ENCODE results near the gene OR10J4.
"Not testable (repeated sequence)": the region's sequence is repeated elsewhere in the genome, so short reads cannot be mapped to it uniquely, and the experiment has no call there.

OR10J4 gene

DNA sequence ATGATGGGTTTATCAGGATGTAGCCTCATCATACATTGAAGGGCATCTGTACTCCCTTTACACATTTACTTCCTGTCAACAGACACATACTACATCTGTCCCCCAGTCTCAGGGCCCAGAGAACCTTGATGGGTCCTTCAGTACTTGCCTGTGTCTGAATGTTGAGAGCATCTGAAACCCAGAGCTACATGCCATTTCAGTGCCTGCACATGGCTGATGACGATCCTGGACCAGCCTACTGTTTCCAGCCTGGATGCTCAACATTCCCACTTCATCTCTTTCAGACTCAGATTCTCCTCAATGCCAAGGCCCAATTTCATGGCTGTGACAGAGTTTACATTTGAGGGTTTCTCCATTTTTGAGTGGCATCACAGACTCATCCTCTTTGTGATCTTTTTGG, at the start of gene OR10J4:
Gene OR10J4 (plus strand): TSS at position 301 of the 400 bp plus-strand sequence.
- DNase-seq, result no peak

DNA sequence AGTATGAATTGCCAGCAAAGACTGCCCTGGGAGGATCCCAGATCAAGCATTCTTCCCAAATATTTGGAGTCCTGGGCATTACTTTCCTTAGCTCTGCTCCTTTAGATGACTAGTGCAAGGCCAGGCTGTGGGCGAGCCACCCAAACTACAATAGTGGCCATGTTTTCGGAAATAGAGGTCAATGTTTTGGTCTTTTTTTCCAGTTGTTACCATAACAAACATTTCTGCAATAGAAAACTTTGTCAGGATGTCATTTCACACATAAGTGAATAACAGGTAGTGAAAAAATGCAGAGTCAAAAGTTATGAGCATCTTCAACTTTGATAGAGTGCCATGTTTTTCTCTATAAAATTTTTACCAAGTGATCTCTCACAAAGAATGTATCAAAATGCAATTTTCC, 25.2 kb upstream of the OR10J4 start:
- no peak for DNase-seq

DNA sequence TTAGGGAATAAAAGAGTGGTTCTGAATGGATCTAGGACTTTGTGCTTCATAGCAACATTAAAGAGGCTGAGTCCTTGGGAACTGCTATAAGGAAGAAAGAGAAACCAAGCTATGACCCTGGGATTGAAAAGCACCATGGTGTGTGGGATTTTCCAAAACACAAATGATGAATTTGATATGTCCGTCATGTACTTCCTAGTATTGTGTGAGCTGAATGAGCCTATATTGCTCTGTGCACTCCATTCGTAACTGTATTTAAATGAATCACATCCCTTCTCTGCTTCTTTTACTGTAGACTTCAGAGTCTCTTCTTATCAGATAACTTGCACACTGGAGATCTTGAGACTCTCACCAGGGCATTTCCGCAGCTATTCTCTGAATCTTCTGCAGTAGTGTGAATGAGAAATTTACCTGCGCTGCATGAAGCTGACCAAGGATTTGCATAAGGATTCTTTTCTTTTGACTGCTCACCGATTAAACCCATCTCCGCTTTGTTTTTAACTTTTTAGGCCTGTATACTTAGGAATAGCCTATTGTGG, 23.1 kb upstream of the OR10J4 start:
- DNase-seq, result no peak

- DNase-seq, result no peak
Observed at GRCh38 chr1:159421821-159422220, 10.2 kb upstream of the OR10J4 start.

DNA sequence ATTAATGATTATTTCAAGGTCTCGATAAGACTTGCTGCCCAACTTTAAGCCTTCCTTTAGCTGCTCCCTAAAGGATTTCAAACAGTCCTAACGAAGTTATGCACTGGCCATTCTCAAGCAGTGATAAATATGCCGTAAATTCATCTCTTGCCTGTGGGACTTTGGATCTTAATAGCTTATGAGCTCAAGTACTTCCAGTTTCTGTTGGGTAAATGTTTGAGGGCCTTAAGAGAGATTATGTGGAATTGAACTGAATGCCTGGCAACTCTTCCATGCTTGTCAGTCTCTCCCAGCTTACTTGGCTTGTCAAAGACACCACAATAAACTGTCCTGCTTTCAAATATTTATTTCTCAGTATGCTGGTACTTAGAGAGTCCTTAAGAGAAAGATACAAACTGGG, 3.5 kb upstream of the OR10J4 start:
- no peak for DNase-seq

GRCh38 chr1:159429074-159429861, 2.7 kb upstream of the OR10J4 start:
- DNase-seq, result no peak

DNA sequence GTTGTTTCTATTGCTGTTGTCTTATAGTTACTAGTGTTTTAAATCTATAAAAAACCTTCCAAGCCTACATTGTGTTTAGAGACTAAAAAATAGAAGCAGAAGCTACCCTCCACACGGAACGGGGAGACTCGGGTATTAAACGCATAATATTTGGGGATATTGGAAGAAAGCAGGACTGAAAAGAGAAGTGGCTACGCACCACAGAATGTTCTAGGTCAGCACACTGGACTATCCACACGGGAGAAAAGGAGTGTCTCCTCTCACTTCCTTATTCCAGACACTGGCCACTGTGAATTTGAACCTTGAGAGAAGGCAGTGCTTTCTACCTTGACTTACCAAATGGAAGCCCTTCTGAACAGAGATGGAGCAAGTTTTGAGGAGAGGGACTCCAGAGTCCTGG, 1.0 kb upstream of the OR10J4 start:
- no peak for DNase-seq

GRCh38 chr1:159436469-159436868, 4.5 kb downstream of the OR10J4 start:
- no peak for DNase-seq

DNA sequence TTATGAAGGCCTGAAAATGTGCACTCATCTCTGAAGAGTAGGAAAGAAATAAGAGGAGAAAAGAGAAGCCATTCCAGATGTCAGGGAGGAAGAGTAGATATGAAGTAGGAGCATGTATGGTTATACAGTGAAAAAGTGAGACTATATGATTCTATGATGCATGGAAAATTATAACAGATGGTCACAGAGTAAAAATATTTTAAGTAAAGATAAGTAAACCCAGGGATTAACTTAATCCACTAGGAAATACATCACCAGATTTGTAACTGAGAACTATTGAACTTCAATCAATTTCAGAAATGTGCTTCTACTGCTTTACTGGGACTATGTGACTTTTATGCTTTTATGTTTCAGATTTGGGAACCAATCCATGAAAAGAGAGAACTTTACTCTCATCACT, 7.4 kb downstream of the OR10J4 start, which contains the start of gene OR10J1:
Gene OR10J1 (plus strand): TSS at position 301 of the 400 bp plus-strand sequence. CDS start 70 bp downstream, at position 371.
- DNase-seq, result no peak

GRCh38 chr1:159441360-159441759, 9.4 kb downstream of the OR10J4 start:
- no peak for DNase-seq

DNA sequence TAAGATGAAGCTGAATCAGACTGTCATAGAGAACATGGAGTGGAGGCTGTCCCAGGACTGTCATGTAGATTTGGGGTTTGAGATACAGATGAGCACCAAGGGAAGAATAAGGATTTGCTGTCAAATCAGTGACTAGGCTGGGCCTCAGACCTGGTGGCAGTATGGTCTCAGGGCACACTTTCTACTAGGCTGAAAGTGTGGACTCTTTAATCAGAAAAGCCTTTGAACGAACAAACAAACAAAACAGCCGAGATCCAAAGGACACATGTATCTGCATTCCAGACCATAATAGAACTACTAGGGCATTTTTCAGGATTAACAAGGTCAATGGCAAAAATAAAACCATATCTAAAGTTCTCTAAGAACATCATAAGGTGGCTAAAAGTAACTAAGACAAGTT, 10.4 kb downstream of the OR10J4 start:
- no peak for DNase-seq

DNA sequence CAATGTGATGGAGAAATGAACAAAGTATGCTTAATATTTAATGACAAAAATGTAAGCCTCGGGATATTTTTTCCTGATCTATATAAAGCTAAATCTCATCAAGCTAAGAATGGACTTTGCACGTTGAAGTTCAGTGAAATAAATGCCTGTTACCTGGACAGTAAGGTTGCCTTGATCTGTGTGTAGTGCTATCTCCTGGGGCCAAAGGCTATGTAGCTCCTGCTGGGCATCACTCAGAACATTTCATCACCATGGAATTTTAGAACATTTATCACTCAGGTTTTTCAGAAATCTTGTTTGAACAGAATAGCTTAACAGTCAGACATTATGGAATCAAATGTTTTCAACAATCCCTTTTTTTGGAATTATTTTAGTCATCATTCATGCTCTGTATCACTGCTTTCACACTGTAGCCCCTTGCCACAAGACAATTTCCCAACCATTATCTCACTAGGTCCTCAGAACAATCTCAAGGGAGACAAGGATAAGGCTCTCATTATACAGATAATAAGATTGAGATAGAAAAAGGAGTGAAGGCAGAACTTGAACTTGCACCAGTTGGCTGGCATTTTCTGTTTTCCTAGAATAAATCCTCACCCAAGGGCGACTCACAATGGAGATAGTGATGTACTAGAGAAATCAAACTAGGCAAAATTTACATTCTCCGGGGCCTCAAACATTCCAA, 11.2 kb downstream of the OR10J4 start:
- DNase-seq, result no peak

DNA sequence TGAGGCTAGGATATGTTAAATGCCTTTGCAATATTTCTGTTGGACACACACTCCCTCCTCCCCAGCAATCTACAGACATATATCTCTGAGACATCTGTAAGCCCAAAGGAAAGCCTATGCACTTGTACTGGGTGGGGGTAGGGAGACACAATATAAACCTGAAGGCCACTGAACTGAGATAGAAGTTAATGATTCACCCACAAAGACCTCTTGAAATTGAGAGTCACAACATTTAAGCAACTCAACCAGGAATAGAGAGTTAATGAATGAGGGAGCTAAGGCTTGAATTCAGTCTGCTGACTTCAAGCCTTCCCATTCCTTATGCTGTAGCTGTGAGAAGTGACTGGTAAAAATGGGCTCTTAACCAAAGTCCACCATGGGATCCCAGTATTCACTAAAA, 12.5 kb downstream of the OR10J4 start:
- no peak for DNase-seq

DNA sequence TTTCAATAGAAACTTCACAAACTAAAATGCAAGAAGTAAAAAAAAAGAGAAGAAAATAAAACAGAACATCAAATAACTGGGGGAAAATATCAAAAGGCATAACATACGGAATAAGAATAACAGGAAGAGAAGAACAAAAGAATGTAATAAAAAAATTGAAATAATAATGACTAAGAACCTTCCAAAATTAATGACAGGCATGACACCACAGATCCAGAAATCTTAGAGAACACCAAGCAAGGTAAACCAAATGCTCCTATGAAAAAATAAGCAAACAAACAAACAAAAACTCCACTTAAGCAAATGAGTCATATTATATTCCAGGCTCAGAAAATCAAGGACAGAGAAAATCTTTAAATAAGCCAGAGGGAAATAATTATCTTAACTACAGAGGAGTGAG, 16.2 kb downstream of the OR10J4 start:
- no peak for DNase-seq

- DNase-seq, result not testable (repeated sequence)
Observed at GRCh38 chr1:159449605-159450004, 17.6 kb downstream of the OR10J4 start.

DNA sequence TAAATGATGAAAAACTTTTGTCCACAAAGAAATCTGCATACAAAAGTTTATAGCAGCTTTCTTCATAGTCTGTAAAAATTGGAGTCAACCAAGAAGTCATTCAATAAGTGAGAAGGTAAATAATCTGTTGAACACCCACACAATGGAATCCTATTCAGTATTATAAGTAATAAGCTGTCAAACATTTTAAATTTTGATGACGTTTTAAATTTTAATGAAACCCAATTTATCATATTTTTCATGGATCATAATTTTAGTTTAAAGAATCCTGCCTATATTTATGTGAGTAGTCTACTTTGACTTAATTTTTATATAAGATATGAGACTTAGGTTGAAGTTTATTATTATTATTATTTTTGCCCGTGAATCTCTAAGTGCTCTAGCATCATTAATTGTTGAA, 27.5 kb downstream of the OR10J4 start:
- no peak for DNase-seq

- DNase-seq, result no peak
Observed at GRCh38 chr1:159465191-159465603, 33.2 kb downstream of the OR10J4 start.

GRCh38 chr1:159468321-159468720, 36.3 kb downstream of the OR10J4 start:
- DNase-seq, result no peak

- DNase-seq, result no peak
Observed at GRCh38 chr1:159469921-159470533, 38.0 kb downstream of the OR10J4 start.

DNA sequence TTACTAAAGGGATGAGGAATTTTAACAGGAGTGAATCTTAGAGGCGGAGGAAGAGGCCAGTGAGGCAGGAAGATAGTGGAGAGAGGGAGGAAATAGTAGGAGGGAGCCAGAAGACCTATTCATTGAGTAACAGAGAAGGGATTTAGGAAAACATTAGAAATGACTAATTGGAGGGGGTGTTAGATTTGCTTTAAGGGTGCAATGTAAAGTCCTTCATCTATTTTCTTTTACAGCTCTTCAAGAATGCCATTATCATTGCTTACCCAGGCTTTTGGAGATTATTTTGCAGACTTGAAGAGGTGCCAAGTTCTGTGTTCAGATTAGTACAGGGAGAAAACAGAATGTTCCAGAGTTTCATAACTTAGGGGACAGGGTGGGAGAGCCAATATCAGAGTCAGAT, 41.3 kb downstream of the OR10J4 start:
- DNase-seq, result no peak

GRCh38 chr1:159474926-159475325, 42.9 kb downstream of the OR10J4 start:
- no peak for DNase-seq

Measured in activated naive CD4-positive, alpha-beta T cell treated with Interleukin-2 at 50 U/mL for 16 hours (primary cell).